ENCODE data around the gene TMF1.

DNA sequence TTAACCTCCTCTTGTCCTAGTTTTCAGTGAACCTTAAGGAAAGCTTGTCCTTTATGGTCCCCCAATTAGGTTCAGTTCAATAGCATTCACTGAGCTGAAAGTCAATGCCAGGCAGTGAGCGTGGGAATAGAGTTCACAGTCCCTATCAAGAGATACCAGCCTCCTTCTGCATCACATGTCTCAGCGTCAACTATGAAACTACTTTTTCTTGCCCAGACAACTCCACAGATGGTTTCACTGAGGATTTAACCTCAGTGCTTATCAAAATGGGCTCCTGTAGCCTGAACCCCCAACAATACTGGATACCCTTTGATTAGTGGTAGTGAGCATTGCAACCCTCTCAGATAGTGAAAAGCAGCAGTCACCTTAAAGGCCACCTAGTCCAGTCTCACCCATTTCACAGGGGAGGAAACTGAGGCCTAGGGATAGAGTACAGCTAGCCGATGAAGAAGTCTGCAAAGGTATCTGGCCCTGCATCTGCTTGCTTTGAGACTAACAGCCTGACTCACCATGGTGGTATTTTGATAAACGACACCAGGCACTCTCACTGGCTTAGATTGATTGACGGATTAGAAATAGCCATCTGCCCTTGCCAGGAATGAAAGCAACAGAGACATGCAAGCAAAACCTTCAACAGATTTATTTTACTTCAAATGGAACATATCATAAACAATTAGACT is 29.6 kb upstream of the TMF1 start:
- TF ChIP-seq, protein P1, sequence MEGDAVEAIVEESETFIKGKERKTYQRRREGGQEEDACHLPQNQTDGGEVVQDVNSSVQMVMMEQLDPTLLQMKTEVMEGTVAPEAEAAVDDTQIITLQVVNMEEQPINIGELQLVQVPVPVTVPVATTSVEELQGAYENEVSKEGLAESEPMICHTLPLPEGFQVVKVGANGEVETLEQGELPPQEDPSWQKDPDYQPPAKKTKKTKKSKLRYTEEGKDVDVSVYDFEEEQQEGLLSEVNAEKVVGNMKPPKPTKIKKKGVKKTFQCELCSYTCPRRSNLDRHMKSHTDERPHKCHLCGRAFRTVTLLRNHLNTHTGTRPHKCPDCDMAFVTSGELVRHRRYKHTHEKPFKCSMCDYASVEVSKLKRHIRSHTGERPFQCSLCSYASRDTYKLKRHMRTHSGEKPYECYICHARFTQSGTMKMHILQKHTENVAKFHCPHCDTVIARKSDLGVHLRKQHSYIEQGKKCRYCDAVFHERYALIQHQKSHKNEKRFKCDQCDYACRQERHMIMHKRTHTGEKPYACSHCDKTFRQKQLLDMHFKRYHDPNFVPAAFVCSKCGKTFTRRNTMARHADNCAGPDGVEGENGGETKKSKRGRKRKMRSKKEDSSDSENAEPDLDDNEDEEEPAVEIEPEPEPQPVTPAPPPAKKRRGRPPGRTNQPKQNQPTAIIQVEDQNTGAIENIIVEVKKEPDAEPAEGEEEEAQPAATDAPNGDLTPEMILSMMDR (IDR thresholded peaks at IDR 0.05): no peak
- no peak for TF ChIP-seq POLR2A (IDR thresholded peaks at IDR 0.05)
